GM19193 (cell line): Measurements from ENCODE around the gene RTCB.

Experiments
- POLR2A ChIP-seq: IDR thresholded peaks from 4 replicates; pipeline ENCODE4 v1.6.1; 2011; ENCODE audit not compliant: insufficient read depth, insufficient read length; ENCODE audit errors: extremely low read depth

RTCB gene

GRCh38 chr22:32411829-32412592 lies at the start of gene RTCB:
Gene RTCB, minus strand, starts transcription at chr22:32412247. Its CDS starts 91 bp downstream, at chr22:32412156.
- TF ChIP-seq POLR2A: peak; percentile 72

GRCh38 chr22:32457031-32457430 lies 45.0 kb upstream of the RTCB start:
- TF ChIP-seq POLR2A: no peak

GRCh38 chr22:32448980-32449379 lies 36.9 kb upstream of the RTCB start:
- no peak for TF ChIP-seq POLR2A

GRCh38 chr22:32446321-32446720 lies 34.3 kb upstream of the RTCB start:
- no peak for TF ChIP-seq POLR2A

GRCh38 chr22:32444068-32444467 lies 32.0 kb upstream of the RTCB start:
- TF ChIP-seq POLR2A: no peak

GRCh38 chr22:32430352-32430751 lies 18.3 kb upstream of the RTCB start:
- no peak for TF ChIP-seq POLR2A

GRCh38 chr22:32426881-32427280 lies 14.8 kb upstream of the RTCB start:
- TF ChIP-seq POLR2A: no peak

GRCh38 chr22:32423664-32424063 lies 11.6 kb upstream of the RTCB start:
- TF ChIP-seq POLR2A: no peak

GRCh38 chr22:32422062-32422461 lies 10.0 kb upstream of the RTCB start:
- TF ChIP-seq POLR2A: no peak

GRCh38 chr22:32421484-32421883 lies 9.4 kb upstream of the RTCB start:
- TF ChIP-seq POLR2A: no peak

- TF ChIP-seq POLR2A: no peak
These were observed 5.9 kb upstream of the RTCB start for GRCh38 chr22:32417906-32418305.

- no peak for TF ChIP-seq POLR2A
These were observed 4.6 kb upstream of the RTCB start for GRCh38 chr22:32416556-32417085.

GRCh38 chr22:32414191-32414590 lies 2.1 kb upstream of the RTCB start:
- no peak for TF ChIP-seq POLR2A

GRCh38 chr22:32413719-32414118 lies 1.7 kb upstream of the RTCB start:
- no peak for TF ChIP-seq POLR2A

- TF ChIP-seq POLR2A: no peak
These were observed 645 bp downstream of the RTCB start for GRCh38 chr22:32411402-32411801.

GRCh38 chr22:32410459-32410858 lies 1.6 kb downstream of the RTCB start:
- TF ChIP-seq POLR2A: no peak
